Purkinje cell (primary cell): ENCODE measurements around the gene SLC12A8. TPM values are rescaled to one million over a fixed set of nuclear protein-coding genes. Genes with fewer than 3 reads are reported as not detected.

Experiments
- polyA plus RNA-seq: library from polyadenylated mRNA; unstranded; fragments of >200 nt; fragmentation: Nextera tagmentation; gene quantifications from 2 replicates; pipeline ENCODE4 v1.2.1, GENCODE V29; 2014

SLC12A8 gene
- polyA plus RNA-seq = 3.0 and 3.8 TPM in 2 replicates

GRCh38 chr3:125212509-125213363 is at the start of gene SLC12A8:
SLC12A8 (minus strand) TSS chr3:125212748; CDS start chr3:125211349, 1,399 bp downstream.

GRCh38 chr3:125055913-125056745 is 156.4 kb downstream of the SLC12A8 start, which contains the start of gene HEG1:
HEG1 (minus strand) TSS chr3:125055997; CDS start chr3:125055890, 107 bp downstream.

Other genes with a start within 250 kb of the SLC12A8 start
- 0.07 and 2.0 TPM in 2 replicates for gene HEG1, start 156.8 kb downstream of the SLC12A8 start, polyA plus RNA-seq
- 31.7 and 37.7 TPM in 2 replicates for gene ZNF148, start 162.6 kb upstream of the SLC12A8 start, polyA plus RNA-seq